Peyer's patch (tissue), 4 donors: ENCODE results near the gene RAD18. TPM values are rescaled to one million over a fixed set of nuclear protein-coding genes. Genes with fewer than 3 reads are reported as not detected.

Source experiments
- DNase-seq, 3 donors: peaks; one replicate each; pipeline ENCODE4 v3.0.0-alpha.2; 2017 to 2019
- H3K27ac ChIP-seq, 4 donors: fragments of 200-600 bp; sonication (generic); one replicate each; pipeline ENCODE4 v1.5.1; 2016 to 2019
- H3K27me3 ChIP-seq, 2 donors: fragments of 200-600 bp; sonication (generic); one replicate each; pipeline ENCODE4 v1.5.1; 2019
- H3K36me3 ChIP-seq, 3 donors: fragments of 200-600 bp; sonication (generic); one replicate each; pipeline ENCODE4 v1.5.1; 2016 to 2019
- H3K4me1 ChIP-seq, 4 donors: fragments of 200-600 bp; sonication (generic); one replicate each; pipeline ENCODE4 v1.5.1; 2016 to 2019
- H3K4me3 ChIP-seq, 4 donors: fragments of 200-600 bp; sonication (generic); 1 replicate in 3 of 4; 2 replicates in 1 of 4; pipeline ENCODE4 v1.5.1; 2016 to 2019; ENCODE audit warnings: mild to moderate bottlenecking in 1 of 4
- H3K9me3 ChIP-seq, 4 donors: fragments of 200-600 bp; sonication (generic); one replicate each; pipeline ENCODE4 v1.5.1; 2016 to 2019; ENCODE audit warnings: mild to moderate bottlenecking in 1 of 4
- POLR2A ChIP-seq, 2 donors: fragments of 450-650 bp; IDR thresholded peaks; one replicate each; pipeline ENCODE4 v1.5.1; 2017; ENCODE audit warnings: antibody characterized with exemption in 2 of 2, mild to moderate bottlenecking in 2 of 2, moderate library complexity in 2 of 2
- total RNA-seq, 4 donors: library from RNA; depleted of rRNA; stranded (reverse); fragments of >200 nt; gene quantifications; one replicate each; pipeline ENCODE4 v1.1.0, GENCODE V29; 2016
- TF ChIP-seq, protein P1 (sequence below), 6 experiments: fragments of 450-650 bp in 4 of 6; fragments of 200-600 bp in 2 of 6; sonication (generic) in 1 of 6; IDR thresholded peaks; one replicate each; pipeline ENCODE4 v1.5.1; 2017 to 2019; ENCODE audit warnings: antibody characterized with exemption in 6 of 6, mild to moderate bottlenecking in 3 of 6, moderate library complexity in 1 of 6

RAD18 gene
- total RNA-seq, 4 donors from 2014 or later, result 6.5 to 26.4 (median 10.3) TPM

DNA sequence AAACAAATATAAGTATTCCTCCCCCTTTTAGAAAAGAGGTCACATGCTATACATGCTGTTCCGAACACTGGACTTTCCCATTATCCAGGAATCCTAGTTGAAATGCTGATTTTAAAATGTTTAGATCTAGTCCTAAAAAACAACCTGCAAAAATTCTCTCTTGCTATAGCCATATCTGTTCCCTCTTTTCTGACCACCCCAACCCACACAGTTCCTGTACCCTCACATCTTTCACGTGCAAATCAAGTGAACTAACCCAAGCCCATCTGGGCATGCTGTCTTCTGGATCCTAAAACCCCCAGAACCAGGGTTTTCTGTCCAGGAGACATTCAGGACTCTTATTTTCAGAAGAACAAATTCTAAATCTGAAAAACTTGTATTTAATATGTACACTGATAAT lies 67.4 kb downstream of the RAD18 start:
- Histone ChIP-seq H3K4me1 (no peaks in the 10 kb centered on the region), H3K4me3 (no peak overlapping the region), H3K27ac (no peak overlapping the region), H3K27me3 (no peaks in the 10 kb centered on the region), H3K9me3 (no peaks in the 10 kb centered on the region), H3K36me3 (no peaks in the 10 kb centered on the region)
- DNase-seq, result no peak
- no peak for TF ChIP-seq POLR2A (IDR thresholded peaks at IDR 0.05)
- TF ChIP-seq, protein P1, sequence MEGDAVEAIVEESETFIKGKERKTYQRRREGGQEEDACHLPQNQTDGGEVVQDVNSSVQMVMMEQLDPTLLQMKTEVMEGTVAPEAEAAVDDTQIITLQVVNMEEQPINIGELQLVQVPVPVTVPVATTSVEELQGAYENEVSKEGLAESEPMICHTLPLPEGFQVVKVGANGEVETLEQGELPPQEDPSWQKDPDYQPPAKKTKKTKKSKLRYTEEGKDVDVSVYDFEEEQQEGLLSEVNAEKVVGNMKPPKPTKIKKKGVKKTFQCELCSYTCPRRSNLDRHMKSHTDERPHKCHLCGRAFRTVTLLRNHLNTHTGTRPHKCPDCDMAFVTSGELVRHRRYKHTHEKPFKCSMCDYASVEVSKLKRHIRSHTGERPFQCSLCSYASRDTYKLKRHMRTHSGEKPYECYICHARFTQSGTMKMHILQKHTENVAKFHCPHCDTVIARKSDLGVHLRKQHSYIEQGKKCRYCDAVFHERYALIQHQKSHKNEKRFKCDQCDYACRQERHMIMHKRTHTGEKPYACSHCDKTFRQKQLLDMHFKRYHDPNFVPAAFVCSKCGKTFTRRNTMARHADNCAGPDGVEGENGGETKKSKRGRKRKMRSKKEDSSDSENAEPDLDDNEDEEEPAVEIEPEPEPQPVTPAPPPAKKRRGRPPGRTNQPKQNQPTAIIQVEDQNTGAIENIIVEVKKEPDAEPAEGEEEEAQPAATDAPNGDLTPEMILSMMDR (IDR thresholded peaks at IDR 0.05), result no peak

DNA sequence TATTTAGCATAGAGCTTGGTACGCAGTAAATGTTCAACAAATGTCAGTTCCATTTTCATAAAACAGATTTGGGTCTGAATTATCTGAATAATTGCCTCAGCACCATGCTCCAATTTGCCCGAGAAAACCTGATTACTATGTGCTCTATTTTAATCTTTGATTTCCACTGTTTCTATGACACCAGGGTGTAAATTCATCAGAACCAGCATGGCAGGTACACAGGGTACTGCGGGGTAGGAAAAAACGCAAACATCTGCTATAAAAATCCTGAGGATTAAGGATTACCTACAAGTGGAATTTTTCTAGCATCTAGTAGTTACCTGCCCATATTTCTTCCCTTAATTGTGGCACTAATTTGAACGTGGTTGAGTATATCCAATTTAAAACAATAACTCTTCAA lies 70.3 kb downstream of the RAD18 start:
- Histone ChIP-seq H3K4me1 (no peaks in the 10 kb centered on the region), H3K27me3 (no peaks in the 10 kb centered on the region), H3K27ac (no peak overlapping the region), H3K4me3 (no peak overlapping the region), H3K36me3 (peaks cover 0 to 4% (median 0%) of the 10 kb centered on the region in 3 donors), H3K9me3 (no peaks in the 10 kb centered on the region)
- TF ChIP-seq, protein P1 (IDR thresholded peaks at IDR 0.05), result no peak
- TF ChIP-seq POLR2A (IDR thresholded peaks at IDR 0.05), result no peak
- no peak for DNase-seq

DNA sequence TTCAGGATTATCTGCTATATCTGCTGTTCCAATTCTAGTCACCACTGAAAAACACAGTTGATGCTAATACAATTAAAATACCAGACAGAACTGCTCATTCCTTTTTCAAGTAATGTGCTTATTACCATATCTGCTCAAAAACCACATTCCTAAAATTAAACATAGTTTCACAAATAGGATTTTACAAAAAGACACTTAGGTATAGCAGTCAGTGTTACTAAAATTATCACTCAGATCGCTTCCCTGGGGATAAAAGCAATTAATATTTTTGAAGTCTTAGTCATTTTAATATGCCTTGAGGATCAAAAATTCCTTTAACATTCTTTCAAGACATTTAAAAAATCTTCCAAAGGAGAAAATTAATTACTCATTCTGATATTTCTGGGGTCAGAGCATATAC lies 71.5 kb downstream of the RAD18 start:
- H3K4me1 ChIP-seq, result no peaks in the 10 kb centered on the region
- H3K9me3 ChIP-seq, result no peaks in the 10 kb centered on the region
- no peak for DNase-seq
- no peak overlapping the region for H3K27ac ChIP-seq
- peaks cover 0 to 4% (median 0%) of the 10 kb centered on the region in 3 donors for H3K36me3 ChIP-seq
- no peak overlapping the region for H3K4me3 ChIP-seq
- no peaks in the 10 kb centered on the region for H3K27me3 ChIP-seq
- no peak for TF ChIP-seq POLR2A (IDR thresholded peaks at IDR 0.05)
- TF ChIP-seq, protein P1 (IDR thresholded peaks at IDR 0.05), result no peak

DNA sequence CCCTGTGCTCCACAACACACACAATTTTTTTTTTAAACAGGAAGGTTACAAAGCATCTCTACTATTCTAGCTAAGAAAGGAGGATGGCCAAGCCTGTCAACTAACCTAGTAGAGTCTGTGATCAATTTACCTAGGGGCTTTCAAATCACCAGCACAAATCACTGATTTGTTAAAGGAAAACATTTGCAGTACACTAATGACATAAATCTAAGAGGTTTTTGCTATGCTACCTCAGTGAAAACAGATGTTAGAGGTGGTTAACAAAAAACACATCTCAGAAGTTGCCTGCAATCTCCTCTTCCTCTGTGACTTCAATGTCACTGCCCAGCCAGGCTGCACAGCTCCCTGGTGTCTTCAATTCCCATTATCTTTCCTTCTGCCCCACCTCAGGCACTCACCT lies 72.0 kb downstream of the RAD18 start:
- Histone ChIP-seq H3K27me3 (no peaks in the 10 kb centered on the region), H3K36me3 (peaks cover 0 to 4% (median 0%) of the 10 kb centered on the region in 3 donors), H3K9me3 (no peaks in the 10 kb centered on the region), H3K4me1 (no peaks in the 10 kb centered on the region), H3K4me3 (no peak overlapping the region), H3K27ac (no peak overlapping the region)
- TF ChIP-seq POLR2A (IDR thresholded peaks at IDR 0.05), result no peak
- TF ChIP-seq, protein P1 (IDR thresholded peaks at IDR 0.05), result no peak
- no peak for DNase-seq

DNA sequence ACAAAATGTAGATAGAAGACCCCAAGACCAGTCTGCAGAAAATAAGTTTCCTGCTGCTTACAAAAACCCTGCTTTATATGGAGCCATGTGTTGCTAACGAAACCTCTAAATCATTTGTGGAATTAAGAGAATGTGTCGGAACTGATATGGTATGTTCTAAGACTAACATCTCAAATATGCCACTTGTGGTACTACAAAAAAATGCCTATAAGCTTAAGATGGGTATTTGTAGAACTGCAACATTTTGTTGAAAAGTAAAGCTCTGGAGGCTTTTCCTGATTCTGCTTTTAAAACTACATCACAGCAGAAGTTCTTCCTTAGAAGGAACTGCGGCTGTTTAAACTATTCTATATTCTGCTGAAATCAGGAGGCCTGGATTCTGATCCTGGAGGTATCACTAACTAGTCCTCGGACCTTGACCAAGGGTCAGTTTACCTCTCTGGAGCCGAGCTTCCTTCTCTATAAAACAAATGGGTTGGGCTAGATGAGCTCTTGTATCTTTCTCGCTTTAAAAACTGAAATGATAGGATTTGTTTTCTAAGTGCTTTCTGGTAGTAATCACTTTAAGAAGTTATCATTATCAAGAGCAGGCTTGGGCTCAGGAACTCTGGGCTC lies 74.9 kb downstream of the RAD18 start:
- no peak for TF ChIP-seq POLR2A (IDR thresholded peaks at IDR 0.05)
- TF ChIP-seq, protein P1 (IDR thresholded peaks at IDR 0.05), result no peak
- Histone ChIP-seq H3K27me3 (no peaks in the 10 kb centered on the region), H3K27ac (no peak overlapping the region), H3K9me3 (no peaks in the 10 kb centered on the region), H3K4me3 (no peak overlapping the region), H3K36me3 (peaks cover 0 to 4% (median 0%) of the 10 kb centered on the region in 3 donors), H3K4me1 (no peaks in the 10 kb centered on the region)
- no peak for DNase-seq
